ENCODE data around the gene OBI1. TPM values are rescaled to one million over a fixed set of nuclear protein-coding genes. Genes with fewer than 3 reads are reported as not detected.

Gene OBI1
- total RNA-seq, 1 donor = 20.0 TPM

- DNase-seq (ENCODE audit: low read depth) = no peak
Observed at GRCh38 chr13:78604782-78605611, 54.0 kb downstream of the OBI1 start.

GRCh38 chr13:78603240-78603957, 55.6 kb downstream of the OBI1 start, which contains the start of gene POU4F1:
POU4F1 (minus strand) TSS chr13:78603552; CDS start chr13:78603326, 226 bp downstream.
- DNase-seq (ENCODE audit: low read depth) = no peak
- H3K4me3 ChIP-seq (ENCODE audit: low read depth, low read length) = no peak within 1 kb of the TSS
- no peak for TF ChIP-seq CTCF (IDR thresholded peaks at IDR 0.05; ENCODE audit: insufficient read depth, low read length)

More at GRCh38 chr13:78604782-78605611, 54.0 kb downstream of the OBI1 start:
- no peak overlapping the region for H3K4me3 ChIP-seq (ENCODE audit: low read depth, low read length)
- TF ChIP-seq CTCF (IDR thresholded peaks at IDR 0.05; ENCODE audit: insufficient read depth, low read length) = no peak

GRCh38 chr13:78602561-78603239, 56.3 kb downstream of the OBI1 start:
- no peak overlapping the region for H3K4me3 ChIP-seq (ENCODE audit: low read depth, low read length)
- no peak for DNase-seq (ENCODE audit: low read depth)
- TF ChIP-seq CTCF (IDR thresholded peaks at IDR 0.05; ENCODE audit: insufficient read depth, low read length) = no peak

GRCh38 chr13:78601874-78602560, 56.9 kb downstream of the OBI1 start:
- DNase-seq (ENCODE audit: low read depth) = no peak
- no peak overlapping the region for H3K4me3 ChIP-seq (ENCODE audit: low read depth, low read length)
- no peak for TF ChIP-seq CTCF (IDR thresholded peaks at IDR 0.05; ENCODE audit: insufficient read depth, low read length)

- TF ChIP-seq CTCF (IDR thresholded peaks at IDR 0.05; ENCODE audit: insufficient read depth, low read length) = no peak
- no peak overlapping the region for H3K4me3 ChIP-seq (ENCODE audit: low read depth, low read length)
- no peak for DNase-seq (ENCODE audit: low read depth)
Observed at GRCh38 chr13:78601124-78601873, 57.7 kb downstream of the OBI1 start.
